Astrocyte of the cerebellum (primary cell): ENCODE data around the gene MOV10L1.

Source experiments
- DNase-seq: peaks from one replicate; pipeline ENCODE4 v3.0.0-alpha.2; 2011; ENCODE audit warnings: low read depth
- H3K4me3 ChIP-seq: 2 replicates; pipeline ENCODE4 v1.5.1; 2011; ENCODE audit warnings: mild to moderate bottlenecking, low read depth, low read length, moderate library complexity
- in situ Hi-C: cut with HindIII; loops from 2 replicates; pipeline ENCODE4 v1.10.0; 2017; ENCODE audit warnings: low sequenced_read_pairs
- TF ChIP-seq, protein P1 (sequence below): IDR thresholded peaks from 2 replicates; pipeline ENCODE4 v1.5.1; 2012; ENCODE audit warnings: low read length, low read depth, moderate library complexity, mild to moderate bottlenecking; ENCODE audit errors: missing control alignments

MOV10L1 gene

DNA sequence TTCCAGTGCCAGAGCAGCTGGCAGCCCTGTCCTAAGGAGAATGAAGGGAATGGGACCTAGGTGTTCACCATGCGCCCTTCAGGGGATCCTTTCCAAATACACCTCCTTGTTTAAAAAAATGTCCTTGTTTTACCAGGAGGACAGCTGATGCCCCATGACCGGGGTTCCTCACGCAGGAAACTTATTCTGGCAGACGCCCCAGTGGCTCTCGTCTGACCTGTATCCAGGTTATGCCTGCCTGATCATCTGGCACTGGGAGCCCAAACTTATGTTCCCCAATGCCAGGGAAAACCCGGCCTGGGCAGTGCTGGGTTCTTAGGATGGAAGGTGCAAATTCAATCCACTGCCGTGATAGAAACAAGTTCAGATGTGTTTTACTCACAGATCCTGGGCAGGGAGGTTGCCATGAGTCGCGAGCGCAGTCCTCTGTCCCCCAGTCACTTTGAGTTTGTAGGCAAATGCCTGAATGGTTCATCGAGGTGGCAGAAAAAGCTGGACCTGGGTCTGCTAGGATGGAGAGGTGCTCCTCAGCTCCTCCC lies 31.5 kb downstream of the MOV10L1 start:
- no peak overlapping the region for H3K4me3 ChIP-seq
- TF ChIP-seq, protein P1, sequence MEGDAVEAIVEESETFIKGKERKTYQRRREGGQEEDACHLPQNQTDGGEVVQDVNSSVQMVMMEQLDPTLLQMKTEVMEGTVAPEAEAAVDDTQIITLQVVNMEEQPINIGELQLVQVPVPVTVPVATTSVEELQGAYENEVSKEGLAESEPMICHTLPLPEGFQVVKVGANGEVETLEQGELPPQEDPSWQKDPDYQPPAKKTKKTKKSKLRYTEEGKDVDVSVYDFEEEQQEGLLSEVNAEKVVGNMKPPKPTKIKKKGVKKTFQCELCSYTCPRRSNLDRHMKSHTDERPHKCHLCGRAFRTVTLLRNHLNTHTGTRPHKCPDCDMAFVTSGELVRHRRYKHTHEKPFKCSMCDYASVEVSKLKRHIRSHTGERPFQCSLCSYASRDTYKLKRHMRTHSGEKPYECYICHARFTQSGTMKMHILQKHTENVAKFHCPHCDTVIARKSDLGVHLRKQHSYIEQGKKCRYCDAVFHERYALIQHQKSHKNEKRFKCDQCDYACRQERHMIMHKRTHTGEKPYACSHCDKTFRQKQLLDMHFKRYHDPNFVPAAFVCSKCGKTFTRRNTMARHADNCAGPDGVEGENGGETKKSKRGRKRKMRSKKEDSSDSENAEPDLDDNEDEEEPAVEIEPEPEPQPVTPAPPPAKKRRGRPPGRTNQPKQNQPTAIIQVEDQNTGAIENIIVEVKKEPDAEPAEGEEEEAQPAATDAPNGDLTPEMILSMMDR, result no peak
- in situ Hi-C loops, result no loop called here
- DNase-seq, result no peak

DNA sequence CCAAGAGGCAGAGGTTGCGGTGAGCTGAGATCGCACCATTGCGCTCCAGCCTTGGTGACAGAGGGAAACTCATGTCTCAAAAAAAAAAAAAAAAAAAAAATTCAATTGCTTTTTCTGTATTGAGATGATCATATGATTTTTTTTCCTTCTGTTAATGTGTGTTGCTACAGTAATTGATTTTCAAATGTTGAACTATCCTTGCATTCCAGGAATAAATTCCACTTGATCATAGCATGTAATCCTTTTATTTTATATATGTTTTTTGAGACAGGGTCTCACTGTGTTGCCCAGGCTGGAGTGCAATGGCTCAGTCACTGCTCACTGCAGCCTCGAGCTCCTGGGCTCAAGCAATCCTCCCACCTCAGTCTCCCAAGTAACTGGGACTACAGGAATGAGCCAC lies 33.3 kb downstream of the MOV10L1 start:
- in situ Hi-C loops, result no loop called here
- no peak overlapping the region for H3K4me3 ChIP-seq
- TF ChIP-seq, protein P1, result no peak
- no peak for DNase-seq

DNA sequence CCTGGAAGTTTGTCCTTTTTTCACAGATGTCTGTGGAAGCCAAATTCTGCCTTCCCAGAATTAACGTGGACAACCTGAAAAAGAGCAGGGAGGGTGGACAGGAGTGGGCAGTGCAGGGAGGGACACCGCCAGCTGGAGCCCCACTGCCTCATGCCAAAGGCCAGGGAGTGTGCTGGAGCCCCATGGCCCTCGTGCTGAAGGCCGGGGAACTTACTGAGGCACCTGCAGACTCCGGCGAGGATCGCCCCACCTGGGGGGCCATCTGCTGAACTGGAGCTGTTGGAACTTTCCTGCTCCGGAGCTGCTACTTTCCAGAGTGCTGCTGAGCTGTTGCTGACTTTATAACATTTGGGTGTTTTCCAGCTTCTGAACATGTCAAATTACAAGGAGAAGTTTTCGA lies 35.2 kb downstream of the MOV10L1 start:
- TF ChIP-seq, protein P1, result no peak
- DNase-seq, result no peak
- H3K4me3 ChIP-seq, result no peak overlapping the region
- in situ Hi-C loops, result no loop called here

- in situ Hi-C loops, result no loop called here
- TF ChIP-seq, protein P1, result no peak
- no peak overlapping the region for H3K4me3 ChIP-seq
- peak; percentile 65 for DNase-seq
Observed at GRCh38 chr22:50129121-50129736, 39.4 kb downstream of the MOV10L1 start.

GRCh38 chr22:50131894-50132293 lies 42.1 kb downstream of the MOV10L1 start:
- in situ Hi-C loops, result no loop called here
- no peak for DNase-seq
- H3K4me3 ChIP-seq, result no peak overlapping the region
- TF ChIP-seq, protein P1, result no peak

DNA sequence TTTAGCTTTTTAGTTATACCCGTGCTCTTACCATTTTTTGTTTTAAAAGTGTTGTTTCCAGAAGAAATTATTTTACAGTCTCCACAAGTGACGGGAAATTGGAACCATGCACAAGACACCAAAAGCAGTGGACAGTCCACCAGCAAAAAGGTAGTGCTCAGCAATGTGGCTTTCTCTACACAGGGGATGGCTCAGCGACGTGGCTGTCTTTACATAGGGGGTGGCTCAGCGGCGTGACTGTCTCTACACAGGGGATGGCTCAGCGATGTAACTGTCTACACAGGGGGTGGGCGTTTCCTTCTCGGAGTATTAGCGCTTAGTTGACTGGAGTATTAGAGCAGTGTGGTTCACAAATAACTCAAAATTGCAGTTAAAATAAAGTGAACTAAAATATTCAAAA lies 44.7 kb downstream of the MOV10L1 start:
- TF ChIP-seq, protein P1, result no peak
- no peak for DNase-seq
- in situ Hi-C loops, result no loop called here
- H3K4me3 ChIP-seq, result no peak overlapping the region
